ENCODE results near the gene ISCA2.
A peak's percentile ranks its signal among the peaks of the same experiment; 100 is the strongest.

The ISCA2 gene

DNA sequence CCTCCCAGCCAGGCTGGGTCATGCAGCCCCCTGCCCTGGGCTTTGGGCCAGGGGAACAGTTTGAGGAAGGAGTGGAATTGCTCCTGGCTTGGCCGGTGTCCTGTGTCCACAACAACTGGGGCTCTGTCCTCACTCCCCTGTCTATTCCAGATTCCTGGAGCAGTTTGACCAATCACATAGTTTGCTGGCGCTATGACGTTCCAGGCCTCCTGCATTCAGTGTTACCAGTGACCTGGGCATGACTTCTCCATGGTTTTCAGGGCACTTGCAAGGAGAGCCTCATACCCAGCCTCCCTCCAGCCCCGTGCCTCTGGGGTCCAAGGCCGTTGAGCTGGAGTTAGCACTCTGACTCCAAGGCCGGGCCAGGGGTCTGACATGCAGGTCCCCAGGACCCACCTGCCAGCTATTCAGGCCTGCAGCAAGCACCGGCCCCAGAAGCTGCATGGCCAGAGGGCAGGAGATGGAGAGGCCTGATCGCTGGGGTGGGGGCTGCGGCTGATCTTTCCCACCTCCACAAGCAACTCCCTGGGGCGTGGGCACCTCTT lies 34.2 kb downstream of the ISCA2 start:
- no peak overlapping the region for H3K4me3 ChIP-seq (replicated peaks; ENCODE audit: low read depth, low read length)
- TF ChIP-seq, protein P1, sequence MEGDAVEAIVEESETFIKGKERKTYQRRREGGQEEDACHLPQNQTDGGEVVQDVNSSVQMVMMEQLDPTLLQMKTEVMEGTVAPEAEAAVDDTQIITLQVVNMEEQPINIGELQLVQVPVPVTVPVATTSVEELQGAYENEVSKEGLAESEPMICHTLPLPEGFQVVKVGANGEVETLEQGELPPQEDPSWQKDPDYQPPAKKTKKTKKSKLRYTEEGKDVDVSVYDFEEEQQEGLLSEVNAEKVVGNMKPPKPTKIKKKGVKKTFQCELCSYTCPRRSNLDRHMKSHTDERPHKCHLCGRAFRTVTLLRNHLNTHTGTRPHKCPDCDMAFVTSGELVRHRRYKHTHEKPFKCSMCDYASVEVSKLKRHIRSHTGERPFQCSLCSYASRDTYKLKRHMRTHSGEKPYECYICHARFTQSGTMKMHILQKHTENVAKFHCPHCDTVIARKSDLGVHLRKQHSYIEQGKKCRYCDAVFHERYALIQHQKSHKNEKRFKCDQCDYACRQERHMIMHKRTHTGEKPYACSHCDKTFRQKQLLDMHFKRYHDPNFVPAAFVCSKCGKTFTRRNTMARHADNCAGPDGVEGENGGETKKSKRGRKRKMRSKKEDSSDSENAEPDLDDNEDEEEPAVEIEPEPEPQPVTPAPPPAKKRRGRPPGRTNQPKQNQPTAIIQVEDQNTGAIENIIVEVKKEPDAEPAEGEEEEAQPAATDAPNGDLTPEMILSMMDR (IDR thresholded peaks at IDR 0.05; ENCODE audit: low read length, missing control alignments): no peak
- DNase-seq (ENCODE audit: low read depth): no peak

DNA sequence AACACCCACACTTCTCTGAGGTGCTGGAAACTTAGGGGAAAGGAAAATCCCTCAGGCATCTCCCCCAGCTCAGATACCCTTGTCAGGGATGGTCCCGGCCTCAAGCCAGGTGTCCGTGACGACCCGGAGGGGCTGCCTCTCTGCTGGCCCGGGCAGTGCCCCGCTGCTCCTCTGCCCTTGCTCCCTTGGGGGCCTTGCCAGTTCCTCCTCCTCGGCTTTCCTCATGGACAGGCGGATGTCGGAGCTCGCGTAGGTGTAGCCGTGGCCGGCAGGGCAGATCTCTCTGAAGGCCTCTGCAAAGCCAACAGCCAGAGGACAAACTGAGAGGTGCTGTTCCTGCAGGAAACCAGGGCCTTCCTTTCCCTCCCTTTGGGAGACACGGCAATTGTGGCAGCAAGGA lies 34.8 kb downstream of the ISCA2 start:
- no peak overlapping the region for H3K4me3 ChIP-seq (replicated peaks; ENCODE audit: low read depth, low read length)
- DNase-seq (ENCODE audit: low read depth): no peak
- TF ChIP-seq, protein P1 (IDR thresholded peaks at IDR 0.05; ENCODE audit: low read length, missing control alignments): no peak

DNA sequence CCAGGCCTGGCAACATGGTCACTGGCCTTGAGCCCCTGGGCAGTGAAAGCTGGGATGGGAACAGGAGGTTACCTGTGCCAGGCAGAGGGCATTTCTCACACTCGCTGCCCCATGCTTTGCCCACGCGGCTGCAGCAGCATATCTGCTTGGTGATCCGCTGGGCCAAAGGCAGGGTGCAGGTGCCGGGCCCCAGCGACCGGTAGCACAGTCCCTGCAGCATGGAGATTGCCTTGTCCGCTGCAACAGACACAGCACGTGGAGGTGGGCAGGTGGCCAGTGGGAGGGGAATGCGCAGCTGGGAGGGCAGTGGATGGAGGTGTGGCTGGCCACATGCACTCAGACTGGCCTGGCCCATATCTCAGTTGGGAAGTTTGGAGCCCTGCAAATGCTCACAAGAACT lies 35.3 kb downstream of the ISCA2 start:
- no peak overlapping the region for H3K4me3 ChIP-seq (replicated peaks; ENCODE audit: low read depth, low read length)
- DNase-seq (ENCODE audit: low read depth): no peak
- TF ChIP-seq, protein P1 (IDR thresholded peaks at IDR 0.05; ENCODE audit: low read length, missing control alignments): no peak

DNA sequence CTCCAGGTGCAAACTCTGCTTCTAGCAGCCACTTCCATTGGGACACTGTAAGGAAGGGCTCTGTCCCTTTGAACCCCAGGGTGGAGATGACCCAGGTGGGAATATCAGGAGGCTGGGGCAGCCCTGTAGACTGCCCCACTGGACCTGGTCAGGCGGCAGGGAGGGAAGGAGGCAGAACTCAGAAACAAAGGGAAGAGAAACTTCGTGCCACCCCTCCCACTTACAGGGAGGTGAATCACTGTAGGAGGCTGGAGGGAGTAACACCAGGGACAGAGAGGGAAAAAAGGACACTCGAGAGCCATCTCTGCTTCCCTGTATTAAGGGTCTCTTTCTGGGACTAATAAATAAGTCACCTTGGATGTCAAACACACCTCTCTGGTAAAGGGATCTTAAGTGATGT lies 37.4 kb downstream of the ISCA2 start:
- no peak overlapping the region for H3K4me3 ChIP-seq (replicated peaks; ENCODE audit: low read depth, low read length)
- TF ChIP-seq, protein P1 (IDR thresholded peaks at IDR 0.05; ENCODE audit: low read length, missing control alignments): no peak
- no peak for DNase-seq (ENCODE audit: low read depth)

DNA sequence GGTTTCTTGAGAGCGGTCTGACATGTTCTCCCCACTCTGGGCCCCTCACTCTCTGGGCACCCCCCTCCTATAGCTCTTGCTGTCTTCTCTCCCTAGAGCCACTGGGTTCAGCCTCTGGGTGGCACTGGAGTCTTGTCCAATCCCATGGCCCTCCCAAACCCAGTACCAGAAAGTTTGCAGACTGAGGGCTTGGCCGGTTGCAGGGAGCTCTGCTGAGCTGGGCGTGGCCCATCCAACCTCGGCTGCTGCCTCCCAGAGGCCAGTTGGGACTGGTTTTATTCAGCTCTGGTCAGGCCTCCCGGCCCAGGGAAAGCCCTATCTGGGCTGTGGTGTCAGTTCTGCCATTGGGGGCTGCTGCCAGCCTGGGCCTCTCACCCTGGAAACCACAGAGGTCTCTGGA lies 37.9 kb downstream of the ISCA2 start:
- no peak overlapping the region for H3K4me3 ChIP-seq (replicated peaks; ENCODE audit: low read depth, low read length)
- peak; percentile 65 for DNase-seq (ENCODE audit: low read depth)
- TF ChIP-seq, protein P1 (IDR thresholded peaks at IDR 0.05; ENCODE audit: low read length, missing control alignments): peak; percentile 33

DNA sequence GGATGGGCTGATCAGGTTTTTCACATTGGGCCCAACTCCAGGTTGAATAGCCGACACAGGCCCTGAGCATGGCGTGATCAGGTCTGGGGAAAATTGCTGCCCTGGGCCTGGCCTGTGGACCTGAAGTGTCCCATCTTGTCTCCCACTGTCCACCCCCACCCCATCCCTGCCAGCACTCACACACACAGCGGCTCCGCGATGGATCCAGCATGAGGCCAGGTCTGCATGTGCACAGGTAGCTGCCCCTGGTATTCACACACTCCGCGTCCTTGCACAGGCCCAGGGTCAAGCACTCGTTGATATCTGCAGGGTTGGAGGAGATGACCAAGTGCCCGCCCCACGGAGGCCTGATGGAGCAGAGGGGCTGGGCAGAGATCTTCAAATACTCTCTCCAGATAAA lies 38.7 kb downstream of the ISCA2 start:
- no peak for DNase-seq (ENCODE audit: low read depth)
- TF ChIP-seq, protein P1 (IDR thresholded peaks at IDR 0.05; ENCODE audit: low read length, missing control alignments): no peak
- H3K4me3 ChIP-seq (replicated peaks; ENCODE audit: low read depth, low read length): no peak overlapping the region

DNA sequence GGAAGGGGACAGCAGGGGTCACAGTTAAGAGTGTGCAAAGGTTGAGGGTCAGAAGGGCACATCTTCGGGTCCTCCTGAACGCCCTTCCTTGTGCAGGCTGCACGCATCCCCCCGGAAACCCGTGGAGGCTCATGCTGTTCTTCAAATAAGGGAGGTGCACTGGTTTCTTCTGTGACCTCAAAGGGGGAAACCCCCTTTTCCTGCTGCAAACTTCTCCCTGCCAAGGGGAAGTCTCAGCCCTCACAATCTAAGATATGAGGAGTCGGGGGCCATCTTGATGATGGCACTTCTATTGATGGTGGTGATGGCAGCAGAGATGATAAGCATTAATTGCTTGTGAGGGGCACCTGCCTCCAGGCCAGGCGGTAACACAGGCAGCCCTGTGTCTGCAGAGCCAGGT lies 40.0 kb downstream of the ISCA2 start:
- no peak for DNase-seq (ENCODE audit: low read depth)
- no peak overlapping the region for H3K4me3 ChIP-seq (replicated peaks; ENCODE audit: low read depth, low read length)
- TF ChIP-seq, protein P1 (IDR thresholded peaks at IDR 0.05; ENCODE audit: low read length, missing control alignments): no peak
